ENCODE measurements around the gene TIPRL. TPM values are rescaled to one million over a fixed set of nuclear protein-coding genes. Genes with fewer than 3 reads are reported as not detected.
A peak's percentile ranks its signal among the peaks of the same experiment; 100 is the strongest.

TIPRL gene
- total and polyA plus RNA-seq, 9 of the 15 experiments (the other 6 are each of a cell fraction or from before 2014, with no cell fraction given) = 41.4 to 90.2 (median 69.9) TPM

- TF ChIP-seq ZNF740 (CRISPR knock-in tag; IDR thresholded peaks at IDR 0.05) (no peak), ZNF740 (tag; IDR thresholded peaks at IDR 0.05) (no peak), ESRRA (IDR thresholded peaks at IDR 0.05; ENCODE audit: borderline replicate concordance, low read depth) (no peak), RAD51 (IDR thresholded peaks at IDR 0.05; ENCODE audit: borderline replicate concordance, low read depth) (peak; percentile 56; the same call in 1 of the 2 replicates), POLR2H (tag; IDR thresholded peaks at IDR 0.05; ENCODE audit: low read depth) (no peak), MCM3 (IDR thresholded peaks at IDR 0.05) (no peak), ZNF253 (CRISPR knock-in tag; conservative IDR thresholded peaks at IDR 0.05) (no peak)
Measured at GRCh38 chr1:168170564-168171508, 7.9 kb upstream of the TIPRL start (continued).

GRCh38 chr1:168172250-168172915 lies 6.4 kb upstream of the TIPRL start:
- H3K4me3 ChIP-seq = no peak overlapping the region
- H2AFZ ChIP-seq (ENCODE audit: low read depth, low read length) = peak overlapping the region; percentile 60
- no peak overlapping the region for H3K9ac ChIP-seq (ENCODE audit: insufficient read depth in 1 of 2, low read depth in 2 of 2, low read length in 2 of 2)
- H4K20me1 ChIP-seq (replicated peaks; ENCODE audit: control insufficient read depth, insufficient read depth, low read length) = no peaks in the 10 kb centered on the region
- no peak for DNase-seq (ENCODE audit: extremely low read depth in 1 of 4, low spot score in 3 of 4)
- H3K36me3 ChIP-seq (ENCODE audit: control insufficient read depth, insufficient read depth, low read length) = no peaks in the 10 kb centered on the region
- ATAC-seq = peak; percentile 32
- H3K27me3 ChIP-seq (ENCODE audit: control insufficient read depth in 2 of 2, insufficient read depth in 2 of 2, low read length in 2 of 2) = no peaks in the 10 kb centered on the region
- H3K9me3 ChIP-seq (replicated peaks; ENCODE audit: control insufficient read depth, insufficient read depth, low read depth, low read length) = no peaks in the 10 kb centered on the region
- no peak for FAIRE-seq
- CTCF ChIA-PET (ENCODE audit: low intra/inter-chr PET ratio) = no interaction called here
- no peaks in the 10 kb centered on the region for H3K9me1 ChIP-seq (ENCODE audit: control insufficient read depth, insufficient read depth, low read length)
- peaks cover 0 to 5% of the 10 kb centered on the region in 2 experiments; a peak in 1 of 5 replicates for H3K4me1 ChIP-seq (replicated peaks in 1 of 2; ENCODE audit: control insufficient read depth in 2 of 2, insufficient read depth in 2 of 2, low read length in 2 of 2)
- in situ Hi-C loops (cut with MboI) = no loop called here
- POLR2A ChIA-PET = interaction anchor here (0.9 kb wide), 1 partner anchor 16 kb away, joined by 3 read pairs; no protein-coding TSS in a partner anchor
- no peak overlapping the region for H3K27ac ChIP-seq (ENCODE audit: extremely low read depth, low read depth, low read length)
- no peak overlapping the region for H3K4me2 ChIP-seq (ENCODE audit: insufficient read depth, low read length)
- 41% methylated on average over 3 of the region's 3 CpGs for WGBS (ENCODE audit: insufficient coverage, low coverage, missing lambda C conversion rate)
- intact Hi-C loops (cut with micrococcal nuclease) = no loop called here
- BruUV-seq (replicated peaks) = no TSS peak
- no peaks in the 10 kb centered on the region for H3K79me2 ChIP-seq (ENCODE audit: control insufficient read depth, insufficient read depth, low read length)
- TF ChIP-seq MAFG (tag; conservative IDR thresholded peaks at IDR 0.05) (peak; percentile 15; the same call in 1 of the 2 replicates), MAFF (IDR thresholded peaks at IDR 0.05; ENCODE audit: low read length) (peak; percentile 39; the same call in 1 of the 2 replicates), TRIM28 (IDR thresholded peaks at IDR 0.05) (no peak), CREM (IDR thresholded peaks at IDR 0.05; ENCODE audit: low read depth) (0 out of 2 replicates have a peak, but pooled peaks have one; percentile 14), PRDM10 (IDR thresholded peaks at IDR 0.05; ENCODE audit: partially characterized antibody) (peak; percentile 62), FOXK2 (conservative IDR thresholded peaks at IDR 0.05 in 1 of 2, IDR thresholded peaks at IDR 0.05 in 1 of 2; ENCODE audit: low read depth in 2 of 2) (no peak), ZNF316 (IDR thresholded peaks at IDR 0.05) (peak; percentile 78), JUND (IDR thresholded peaks at IDR 0.05; ENCODE audit: borderline replicate concordance, low read depth, low read length) (0 out of 2 replicates have a peak, but pooled peaks have one; percentile 13), JUND (tag; IDR thresholded peaks at IDR 0.05; ENCODE audit: borderline replicate concordance, low read depth, low read length) (peak; percentile 46; the same call in 1 of the 3 replicates)
